Measurements from ENCODE around the gene RHOB.
A peak's percentile ranks its signal among the peaks of the same experiment; 100 is the strongest.
"Not testable (repeated sequence)": the region's sequence is repeated elsewhere in the genome, so short reads cannot be mapped to it uniquely, and the experiment has no call there.

The RHOB gene

GRCh38 chr2:20422402-20423271, 24.2 kb upstream of the RHOB start:
- DNase-seq (ENCODE audit: low read depth), result peak; percentile 48

GRCh38 chr2:20423359-20423758, 23.5 kb upstream of the RHOB start:
- DNase-seq (ENCODE audit: low read depth), result no peak

DNA sequence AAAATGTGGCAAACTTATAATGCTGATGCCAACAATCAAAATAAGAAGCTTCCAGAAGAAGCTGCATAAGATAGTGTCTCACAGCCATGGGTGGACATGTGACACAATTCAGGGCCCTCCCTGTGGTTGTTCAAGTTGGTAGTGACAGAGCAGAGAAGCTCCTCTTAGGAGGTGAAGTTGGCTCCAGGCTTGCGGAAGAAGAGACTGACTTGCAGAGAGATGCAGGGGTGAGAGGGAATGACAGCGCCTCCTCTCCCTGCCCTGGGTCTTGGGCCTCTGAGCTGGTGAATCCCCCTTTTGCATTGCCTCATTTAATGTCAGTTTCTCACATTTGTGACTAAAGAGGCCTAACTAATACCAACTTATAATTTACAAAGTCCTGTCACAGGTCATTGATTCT, 23.0 kb upstream of the RHOB start:
- no peak for DNase-seq (ENCODE audit: low read depth)

GRCh38 chr2:20424300-20425290, 22.3 kb upstream of the RHOB start:
- DNase-seq (ENCODE audit: low read depth), result peak; percentile 83

GRCh38 chr2:20425371-20425881, 21.4 kb upstream of the RHOB start:
- DNase-seq (ENCODE audit: low read depth), result no peak

DNA sequence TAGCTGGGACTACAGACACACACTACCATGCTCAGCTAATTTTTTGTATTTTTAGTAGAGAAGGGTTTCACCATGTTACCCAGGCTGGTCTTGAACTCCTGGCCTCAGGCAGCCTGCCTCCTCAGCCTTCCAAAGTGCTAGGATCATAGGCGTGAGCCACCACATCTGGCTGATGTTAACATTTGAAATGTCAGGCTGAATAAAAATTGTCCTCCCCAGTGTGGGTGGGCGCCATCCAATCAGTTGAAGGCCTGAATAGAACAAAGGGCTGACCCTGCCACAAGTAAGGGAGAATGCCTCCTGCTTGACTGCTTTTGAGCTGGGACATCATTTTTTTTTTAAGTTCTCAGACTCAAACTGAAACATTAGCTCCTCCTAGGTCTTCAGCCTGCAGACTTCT, 21.0 kb upstream of the RHOB start:
- DNase-seq (ENCODE audit: low read depth), result no peak

- DNase-seq (ENCODE audit: low read depth), result no peak
These were observed 18.8 kb upstream of the RHOB start for GRCh38 chr2:20427931-20428526.

- no peak for DNase-seq (ENCODE audit: low read depth)
These were observed 18.0 kb upstream of the RHOB start for GRCh38 chr2:20428717-20429490.

- DNase-seq (ENCODE audit: low read depth), result no peak
These were observed 17.3 kb upstream of the RHOB start for GRCh38 chr2:20429528-20429927.

GRCh38 chr2:20430035-20430434, 16.8 kb upstream of the RHOB start:
- no peak for DNase-seq (ENCODE audit: low read depth)

DNA sequence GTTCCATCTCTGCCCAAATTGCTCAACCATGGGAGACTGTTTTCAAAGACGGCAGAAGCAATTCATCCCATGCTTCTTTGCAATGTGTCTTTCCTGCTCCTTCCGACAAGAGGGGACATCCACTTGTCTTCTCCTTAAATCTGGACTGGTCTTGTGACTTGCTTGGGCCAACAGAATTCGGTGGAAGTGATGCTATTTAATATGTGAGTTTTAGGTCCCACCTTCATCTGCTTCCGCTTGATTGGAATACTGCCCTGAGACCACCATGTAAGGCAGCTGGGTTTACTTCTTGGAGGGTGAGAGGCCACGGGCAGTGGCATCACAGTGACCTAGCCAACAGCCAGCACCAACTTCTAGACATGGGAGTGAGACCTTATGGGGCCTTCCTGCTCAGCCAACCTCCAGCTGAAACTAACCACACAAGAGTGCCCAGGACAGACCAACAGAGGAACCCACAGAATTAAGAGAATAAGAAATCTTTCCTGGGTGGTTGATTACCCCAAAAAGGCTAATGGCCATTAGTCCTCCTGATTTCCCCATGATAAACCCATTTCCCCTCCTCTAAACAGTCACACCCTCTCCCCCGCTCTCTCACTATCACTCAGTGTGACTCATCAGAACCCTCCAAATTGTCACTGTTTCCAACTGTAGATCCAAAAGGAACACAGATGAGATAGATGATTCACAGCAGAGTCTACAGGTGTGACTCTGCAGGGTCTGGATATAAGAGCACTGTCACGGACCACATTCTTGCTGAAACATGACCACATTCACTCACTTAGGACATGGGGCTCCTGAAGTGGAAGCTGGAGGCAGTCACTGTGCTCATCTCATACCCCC, 16.2 kb upstream of the RHOB start:
- no peak for DNase-seq (ENCODE audit: low read depth)

DNA sequence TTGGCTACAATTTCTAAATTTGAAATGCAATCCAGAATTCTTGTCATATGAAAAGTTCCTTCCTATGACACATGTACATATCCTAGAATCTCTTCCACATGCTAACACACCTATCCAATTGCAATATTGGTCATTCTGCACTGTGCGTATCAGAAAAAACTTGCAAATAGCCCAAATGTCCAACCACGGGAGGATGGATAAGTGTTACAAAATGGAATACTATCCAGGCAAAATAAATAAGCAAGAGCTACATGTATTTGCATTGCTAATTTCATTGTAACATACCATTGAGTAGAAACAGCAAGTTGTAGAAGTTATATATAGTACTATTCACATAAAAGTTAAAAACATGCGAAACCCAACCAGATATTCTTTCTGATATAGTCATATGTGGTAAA, 15.6 kb upstream of the RHOB start:
- no peak for DNase-seq (ENCODE audit: low read depth)

GRCh38 chr2:20431772-20432171, 15.1 kb upstream of the RHOB start:
- DNase-seq (ENCODE audit: low read depth), result no peak

DNA sequence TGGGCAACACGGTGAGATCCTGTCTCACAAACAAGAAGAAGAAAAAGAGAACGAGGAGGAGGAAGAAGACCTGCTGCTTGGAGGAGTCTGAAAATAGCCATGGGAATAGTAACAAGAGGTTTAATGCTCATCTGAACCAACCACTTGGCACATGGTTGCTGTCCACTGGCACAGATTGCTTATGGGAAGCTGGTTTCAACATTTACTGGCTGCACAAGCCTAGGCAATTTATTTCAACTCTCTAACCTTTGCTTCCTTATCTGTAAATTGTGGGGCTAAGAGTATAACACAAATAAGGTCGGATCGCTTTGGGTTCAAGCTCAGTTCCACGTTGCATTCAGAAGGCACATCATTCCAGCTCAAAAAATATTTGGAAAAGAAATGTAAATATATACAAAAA, 14.2 kb upstream of the RHOB start:
- DNase-seq (ENCODE audit: low read depth), result no peak

DNA sequence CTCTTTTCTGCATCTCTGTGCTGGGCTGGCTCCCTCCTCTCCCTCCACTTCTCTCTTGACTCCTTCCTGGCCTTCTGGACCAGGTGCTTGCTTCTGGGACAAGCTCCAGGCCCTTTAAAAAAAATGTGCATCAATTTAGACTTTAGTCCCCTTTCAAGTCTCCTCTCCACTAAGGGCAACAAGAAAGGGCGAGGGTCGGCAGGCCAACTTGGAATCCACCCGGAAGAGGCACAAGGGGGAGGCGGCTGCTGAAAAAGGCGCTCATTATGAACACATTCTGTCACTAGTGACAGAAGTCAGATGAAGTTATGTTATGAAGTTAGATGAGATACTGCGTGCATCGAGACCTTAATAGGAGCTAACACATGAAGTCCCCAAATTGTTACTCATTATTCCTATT, 13.6 kb upstream of the RHOB start:
- no peak for DNase-seq (ENCODE audit: low read depth)

- DNase-seq (ENCODE audit: low read depth), result no peak
These were observed 12.8 kb upstream of the RHOB start for GRCh38 chr2:20433946-20434553.

- no peak for DNase-seq (ENCODE audit: low read depth)
These were observed 12.1 kb upstream of the RHOB start for GRCh38 chr2:20434588-20435294.

GRCh38 chr2:20435456-20435855, 11.4 kb upstream of the RHOB start:
- DNase-seq (ENCODE audit: low read depth), result not testable (repeated sequence)

DNA sequence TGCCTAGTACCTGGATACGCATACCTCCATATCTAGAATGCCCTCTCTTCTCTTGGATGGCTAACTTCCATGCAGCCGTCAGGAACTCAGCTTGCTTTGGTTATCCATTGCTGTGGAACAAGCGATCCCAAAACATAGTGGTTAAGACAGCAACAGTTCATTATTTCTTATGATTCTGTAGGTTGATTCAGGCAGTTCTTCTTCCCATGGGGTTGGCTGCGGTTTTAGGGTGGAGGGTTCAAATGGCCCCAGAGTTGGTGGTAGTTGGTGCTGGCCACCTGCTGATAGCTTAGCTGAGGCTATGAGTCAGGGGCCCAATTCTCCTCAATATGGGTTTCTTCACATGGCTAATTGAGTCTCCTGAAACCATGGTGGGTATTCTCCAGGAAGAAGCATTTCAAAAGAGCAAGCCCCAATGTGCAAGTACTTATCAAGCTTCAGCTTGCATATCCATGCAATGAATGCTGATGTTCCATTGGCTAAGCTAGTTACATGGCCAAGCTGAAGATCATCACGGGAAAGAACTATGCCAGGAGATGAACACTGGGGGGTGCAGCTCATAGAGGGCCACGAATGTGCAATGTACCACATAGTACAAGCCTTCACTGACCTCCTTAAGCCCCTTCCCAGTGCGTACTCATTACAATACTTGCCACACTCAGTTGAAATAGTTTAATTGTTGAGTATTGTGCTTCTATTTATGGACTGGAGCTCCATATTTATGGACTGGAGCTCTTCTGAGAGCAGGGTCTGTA, 10.0 kb upstream of the RHOB start:
- DNase-seq (ENCODE audit: low read depth), result no peak

Measured in fibroblast of gingiva (primary cell).